DLD1 (cell line): ENCODE results near the gene RNU1-4.
"Not testable (repeated sequence)": the region's sequence is repeated elsewhere in the genome, so short reads cannot be mapped to it uniquely, and the experiment has no call there.

Experiments used
- in situ Hi-C: cut with HindIII; loops from 2 replicates; pipeline ENCODE4 v1.10.0; 2017; ENCODE audit warnings: low sequenced_read_pairs

Gene RNU1-4

GRCh38 chr1:16725439-16726245 lies 14.7 kb upstream of the RNU1-4 start:
- in situ Hi-C loops = not testable (repeated sequence)

- in situ Hi-C loops = no loop called here
Measured at GRCh38 chr1:16727190-16728111, 12.9 kb upstream of the RNU1-4 start.

GRCh38 chr1:16728243-16728949 lies 11.9 kb upstream of the RNU1-4 start:
- in situ Hi-C loops = not testable (repeated sequence)

GRCh38 chr1:16732254-16732896 lies 7.9 kb upstream of the RNU1-4 start:
- in situ Hi-C loops = not testable (repeated sequence)

GRCh38 chr1:16741230-16741629 lies 914 bp downstream of the RNU1-4 start:
- in situ Hi-C loops = not testable (repeated sequence)

GRCh38 chr1:16747660-16748059 lies 7.3 kb downstream of the RNU1-4 start:
- in situ Hi-C loops = not testable (repeated sequence)

- in situ Hi-C loops = not testable (repeated sequence)
Measured at GRCh38 chr1:16748710-16749109, 8.4 kb downstream of the RNU1-4 start.

- in situ Hi-C loops = not testable (repeated sequence)
Measured at GRCh38 chr1:16749910-16750888, 9.9 kb downstream of the RNU1-4 start.

GRCh38 chr1:16752770-16753169 lies 12.5 kb downstream of the RNU1-4 start:
- in situ Hi-C loops = not testable (repeated sequence)

GRCh38 chr1:16755385-16755784 lies 15.1 kb downstream of the RNU1-4 start:
- in situ Hi-C loops = not testable (repeated sequence)

- in situ Hi-C loops = not testable (repeated sequence)
Measured at GRCh38 chr1:16755932-16756331, 15.6 kb downstream of the RNU1-4 start.

GRCh38 chr1:16757574-16757973 lies 17.3 kb downstream of the RNU1-4 start:
- in situ Hi-C loops = not testable (repeated sequence)

- in situ Hi-C loops = not testable (repeated sequence)
Measured at GRCh38 chr1:16758060-16758459, 17.7 kb downstream of the RNU1-4 start.

GRCh38 chr1:16759041-16759493 lies 18.8 kb downstream of the RNU1-4 start:
- in situ Hi-C loops = not testable (repeated sequence)

GRCh38 chr1:16759650-16760455 lies 19.5 kb downstream of the RNU1-4 start:
- in situ Hi-C loops = not testable (repeated sequence)

- in situ Hi-C loops = not testable (repeated sequence)
Measured at GRCh38 chr1:16760456-16760765, 20.1 kb downstream of the RNU1-4 start.

- in situ Hi-C loops = not testable (repeated sequence)
Measured at GRCh38 chr1:16760801-16761200, 20.5 kb downstream of the RNU1-4 start.

- in situ Hi-C loops = not testable (repeated sequence)
Measured at GRCh38 chr1:16764248-16764819, 24.0 kb downstream of the RNU1-4 start.
